Liver (tissue), 9 donors: ENCODE data around the gene PGAP6. TPM values are rescaled to one million over a fixed set of nuclear protein-coding genes. Genes with fewer than 3 reads are reported as not detected.

Experiments used
- DNase-seq: peaks from one replicate; pipeline ENCODE4 v3.0.0-alpha.2; 2017; ENCODE audit warnings: low spot score
- H3K27ac ChIP-seq, 2 donors: one replicate each; pipeline ENCODE4 v1.7.0; 2013; ENCODE audit warnings: inconsistent platforms in 2 of 2, low read length in 2 of 2, control low read depth in 1 of 2, low read depth in 1 of 2, mild to moderate bottlenecking in 1 of 2
- H3K27me3 ChIP-seq, 4 donors: one replicate each; pipeline versions ENCODE4 v1.6.1 to v1.7.0; 2013; ENCODE audit warnings: low read length in 3 of 4, inconsistent platforms in 1 of 4, mild to moderate bottlenecking in 1 of 4, moderate library complexity in 1 of 4; ENCODE audit not compliant: control insufficient read depth in 4 of 4, insufficient read depth in 4 of 4
- H3K36me3 ChIP-seq, 4 donors: one replicate each; pipeline versions ENCODE4 v1.6.1 to v1.7.0; 2013; ENCODE audit warnings: low read length in 3 of 4, mild to moderate bottlenecking in 3 of 4, low read depth in 1 of 4, moderate library complexity in 1 of 4; ENCODE audit not compliant: control insufficient read depth in 4 of 4, insufficient read depth in 3 of 4
- H3K4me1 ChIP-seq, 4 donors: one replicate each; pipeline versions ENCODE4 v1.6.1 to v1.7.0; 2013; ENCODE audit warnings: low read length in 3 of 4, mild to moderate bottlenecking in 3 of 4, moderate library complexity in 1 of 4; ENCODE audit not compliant: control insufficient read depth in 4 of 4, insufficient read depth in 4 of 4
- H3K4me3 ChIP-seq, 3 donors: one replicate each; pipeline versions ENCODE4 v1.6.1 to v1.7.0; 2013; ENCODE audit warnings: low read length in 3 of 3, control low read depth in 1 of 3, low read depth in 1 of 3, mild to moderate bottlenecking in 1 of 3
- H3K9ac ChIP-seq, 2 donors: one replicate each; pipeline ENCODE4 v1.7.0; 2013; ENCODE audit warnings: low read length in 2 of 2, mild to moderate bottlenecking in 2 of 2, moderate library complexity in 2 of 2, control low read depth in 1 of 2, low read depth in 1 of 2
- H3K9me3 ChIP-seq, 4 donors: one replicate each; pipeline versions ENCODE4 v1.6.1 to v1.7.0; 2013; ENCODE audit warnings: low read length in 3 of 4; ENCODE audit not compliant: control insufficient read depth in 4 of 4
- ATF3 ChIP-seq: IDR thresholded peaks from 2 replicates; pipeline ENCODE4 v1.6.1; 2016; ENCODE audit warnings: antibody characterized with exemption
- EGR1 ChIP-seq, 2 donors: IDR thresholded peaks; 2 replicates each; pipeline ENCODE4 v1.6.1; 2016 to 2018; ENCODE audit warnings: antibody characterized with exemption in 2 of 2, low read depth in 2 of 2
- FOXA1 ChIP-seq: IDR thresholded peaks from 2 replicates; pipeline ENCODE4 v1.6.1; 2016; ENCODE audit warnings: antibody characterized with exemption
- FOXA2 ChIP-seq: IDR thresholded peaks from 2 replicates; pipeline ENCODE4 v1.6.1; 2016; ENCODE audit warnings: antibody characterized with exemption
- GABPA ChIP-seq, 2 donors: IDR thresholded peaks in 1 of 2; conservative IDR thresholded peaks in 1 of 2; 2 replicates each; pipeline ENCODE4 v1.6.1; 2016; ENCODE audit warnings: antibody characterized with exemption in 2 of 2, mild to moderate bottlenecking in 1 of 2, moderate library complexity in 1 of 2
- HNF4A ChIP-seq, 2 donors: conservative IDR thresholded peaks; 2 replicates each; pipeline ENCODE4 v1.6.1; 2016; ENCODE audit warnings: antibody characterized with exemption in 2 of 2, mild to moderate bottlenecking in 2 of 2
- HNF4G ChIP-seq: IDR thresholded peaks from 2 replicates; pipeline ENCODE4 v1.6.1; 2016; ENCODE audit warnings: antibody characterized with exemption
- JUND ChIP-seq, 2 donors: IDR thresholded peaks; 2 replicates each; pipeline ENCODE4 v1.6.1; 2016; ENCODE audit warnings: antibody characterized with exemption in 2 of 2
- MAX ChIP-seq: IDR thresholded peaks from 2 replicates; pipeline ENCODE4 v1.6.1; 2016; ENCODE audit warnings: antibody characterized with exemption
- NR2F2 ChIP-seq: IDR thresholded peaks from 2 replicates; pipeline ENCODE4 v1.6.1; 2016; ENCODE audit warnings: antibody characterized with exemption
- RAD21 ChIP-seq, 2 donors: IDR thresholded peaks; 2 replicates each; pipeline ENCODE4 v1.6.1; 2016; ENCODE audit warnings: antibody characterized with exemption in 2 of 2, mild to moderate bottlenecking in 2 of 2
- RXRA ChIP-seq, 2 donors: IDR thresholded peaks; 2 replicates each; pipeline ENCODE4 v1.6.1; 2017 to 2018; ENCODE audit warnings: antibody characterized with exemption in 2 of 2, mild to moderate bottlenecking in 1 of 2
- SP1 ChIP-seq: IDR thresholded peaks from 2 replicates; pipeline ENCODE4 v1.6.1; 2018; ENCODE audit warnings: antibody characterized with exemption, mild to moderate bottlenecking
- TAF1 ChIP-seq: conservative IDR thresholded peaks from 2 replicates; pipeline ENCODE4 v1.6.1; 2016; ENCODE audit warnings: antibody characterized with exemption, mild to moderate bottlenecking
- WGBS: extraction: QIAGEN DNeasy Blood & Tissue Kit; methylation state at CpG from one replicate; pipeline ENCODE4 v1.1.7; 2013; 5-methylcytosine and 5-hydroxymethylcytosine counted together
- polyA plus RNA-seq, 2 donors: library from polyadenylated mRNA; stranded (reverse) in 1 of 2; unstranded in 1 of 2; fragments of 200-250 nt in 1 of 2; fragments of >200 nt in 1 of 2; fragmentation: Nextera tagmentation in 1 of 2; extraction: Ambion mirVana in 1 of 2; gene quantifications; one replicate each; pipeline versions ENCODE4 v1.2.1 to v1.2.3, GENCODE V29; 2013 to 2015
- total RNA-seq, 2 donors: library from RNA; depleted of rRNA; stranded (reverse); fragments of >200 nt; gene quantifications; one replicate each; pipeline ENCODE4 v1.2.3, GENCODE V29; 2014
- TF ChIP-seq, protein P1 (sequence below): IDR thresholded peaks from 2 replicates; pipeline ENCODE4 v1.6.1; 2016; ENCODE audit warnings: antibody characterized with exemption, mild to moderate bottlenecking
- TF ChIP-seq, protein P2 (sequence below): fragments of 150-350 bp; IDR thresholded peaks from 2 replicates; pipeline ENCODE4 v1.5.1; 2017; ENCODE audit warnings: improper control_type of control experiment, low read depth, low read length; ENCODE audit not compliant: missing input control
- TF ChIP-seq, protein P3 (sequence below): IDR thresholded peaks from 2 replicates; pipeline ENCODE4 v1.6.1; 2016; ENCODE audit warnings: antibody characterized with exemption
- donor health status: healthy.
- donor health status: healthy.
- donor health status: healthy.
- donor health status: healthy.
- donor health status: healthy.

Gene PGAP6
- total and polyA plus RNA-seq, 4 donors = 18.9 to 50.5 (median 38.0) TPM

DNA sequence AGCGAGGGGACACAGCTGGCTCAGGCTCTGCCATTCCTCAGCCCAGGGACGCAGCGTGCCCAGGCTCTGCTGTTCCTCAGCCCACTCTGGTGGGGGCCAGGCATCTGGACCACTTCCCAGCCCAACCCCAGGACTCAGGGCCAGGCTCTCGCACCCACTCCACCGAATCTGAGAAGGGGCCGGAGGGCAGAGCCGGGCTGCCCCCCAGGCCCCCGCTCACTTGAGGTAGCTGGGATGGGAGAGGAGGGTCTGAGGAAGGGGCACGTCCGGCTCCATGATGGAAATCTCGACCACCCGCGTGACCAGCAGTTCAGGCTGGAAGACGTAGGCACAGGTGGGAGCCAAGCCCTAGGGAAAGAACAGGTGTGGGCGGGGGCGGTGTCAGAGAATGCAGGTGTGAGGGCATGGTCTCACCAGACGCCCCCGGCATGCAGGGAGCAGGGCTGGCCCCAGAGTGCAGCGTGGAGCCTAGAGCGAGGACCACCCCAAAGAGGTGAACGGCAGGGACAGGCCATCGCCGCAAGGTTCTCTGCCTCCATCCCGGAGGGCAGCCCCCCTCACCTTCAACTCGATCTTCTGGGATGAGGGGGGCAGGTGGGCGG is 4.9 kb downstream of the PGAP6 start:
- 96% methylated on average over 26 of the region's 26 CpGs for WGBS

More for the DNA sequence above, 4.9 kb downstream of the PGAP6 start:
- DNase-seq = no peak
- Histone ChIP-seq H3K27me3 (no peaks in the 10 kb centered on the region), H3K4me3 (no peak overlapping the region), H3K9me3 (no peaks in the 10 kb centered on the region), H3K36me3 (peaks cover 0 to 35% (median 17%) of the 10 kb centered on the region in 4 donors), H3K27ac (no peak overlapping the region), H3K9ac (no peak overlapping the region), H3K4me1 (peaks cover 0 to 17% (median 9%) of the 10 kb centered on the region in 4 donors)
- TF ChIP-seq, protein P1, sequence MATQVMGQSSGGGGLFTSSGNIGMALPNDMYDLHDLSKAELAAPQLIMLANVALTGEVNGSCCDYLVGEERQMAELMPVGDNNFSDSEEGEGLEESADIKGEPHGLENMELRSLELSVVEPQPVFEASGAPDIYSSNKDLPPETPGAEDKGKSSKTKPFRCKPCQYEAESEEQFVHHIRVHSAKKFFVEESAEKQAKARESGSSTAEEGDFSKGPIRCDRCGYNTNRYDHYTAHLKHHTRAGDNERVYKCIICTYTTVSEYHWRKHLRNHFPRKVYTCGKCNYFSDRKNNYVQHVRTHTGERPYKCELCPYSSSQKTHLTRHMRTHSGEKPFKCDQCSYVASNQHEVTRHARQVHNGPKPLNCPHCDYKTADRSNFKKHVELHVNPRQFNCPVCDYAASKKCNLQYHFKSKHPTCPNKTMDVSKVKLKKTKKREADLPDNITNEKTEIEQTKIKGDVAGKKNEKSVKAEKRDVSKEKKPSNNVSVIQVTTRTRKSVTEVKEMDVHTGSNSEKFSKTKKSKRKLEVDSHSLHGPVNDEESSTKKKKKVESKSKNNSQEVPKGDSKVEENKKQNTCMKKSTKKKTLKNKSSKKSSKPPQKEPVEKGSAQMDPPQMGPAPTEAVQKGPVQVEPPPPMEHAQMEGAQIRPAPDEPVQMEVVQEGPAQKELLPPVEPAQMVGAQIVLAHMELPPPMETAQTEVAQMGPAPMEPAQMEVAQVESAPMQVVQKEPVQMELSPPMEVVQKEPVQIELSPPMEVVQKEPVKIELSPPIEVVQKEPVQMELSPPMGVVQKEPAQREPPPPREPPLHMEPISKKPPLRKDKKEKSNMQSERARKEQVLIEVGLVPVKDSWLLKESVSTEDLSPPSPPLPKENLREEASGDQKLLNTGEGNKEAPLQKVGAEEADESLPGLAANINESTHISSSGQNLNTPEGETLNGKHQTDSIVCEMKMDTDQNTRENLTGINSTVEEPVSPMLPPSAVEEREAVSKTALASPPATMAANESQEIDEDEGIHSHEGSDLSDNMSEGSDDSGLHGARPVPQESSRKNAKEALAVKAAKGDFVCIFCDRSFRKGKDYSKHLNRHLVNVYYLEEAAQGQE = no peak
- TF ChIP-seq, protein P2, sequence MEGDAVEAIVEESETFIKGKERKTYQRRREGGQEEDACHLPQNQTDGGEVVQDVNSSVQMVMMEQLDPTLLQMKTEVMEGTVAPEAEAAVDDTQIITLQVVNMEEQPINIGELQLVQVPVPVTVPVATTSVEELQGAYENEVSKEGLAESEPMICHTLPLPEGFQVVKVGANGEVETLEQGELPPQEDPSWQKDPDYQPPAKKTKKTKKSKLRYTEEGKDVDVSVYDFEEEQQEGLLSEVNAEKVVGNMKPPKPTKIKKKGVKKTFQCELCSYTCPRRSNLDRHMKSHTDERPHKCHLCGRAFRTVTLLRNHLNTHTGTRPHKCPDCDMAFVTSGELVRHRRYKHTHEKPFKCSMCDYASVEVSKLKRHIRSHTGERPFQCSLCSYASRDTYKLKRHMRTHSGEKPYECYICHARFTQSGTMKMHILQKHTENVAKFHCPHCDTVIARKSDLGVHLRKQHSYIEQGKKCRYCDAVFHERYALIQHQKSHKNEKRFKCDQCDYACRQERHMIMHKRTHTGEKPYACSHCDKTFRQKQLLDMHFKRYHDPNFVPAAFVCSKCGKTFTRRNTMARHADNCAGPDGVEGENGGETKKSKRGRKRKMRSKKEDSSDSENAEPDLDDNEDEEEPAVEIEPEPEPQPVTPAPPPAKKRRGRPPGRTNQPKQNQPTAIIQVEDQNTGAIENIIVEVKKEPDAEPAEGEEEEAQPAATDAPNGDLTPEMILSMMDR = no peak
- TF ChIP-seq NR2F2 (no peak), FOXA1 (no peak), MAX (no peak), ATF3 (no peak), RXRA (IDR thresholded peaks at IDR 0.05) (no peak), HNF4G (no peak), RAD21 (IDR thresholded peaks at IDR 0.05) (no peak), FOXA2 (no peak), EGR1 (IDR thresholded peaks at IDR 0.05; ENCODE audit: low read depth in 2 of 2) (no peak), SP1 (no peak), HNF4A (conservative IDR thresholded peaks at IDR 0.05) (no peak), GABPA (IDR thresholded peaks at IDR 0.05 in 1 of 2, conservative IDR thresholded peaks at IDR 0.05 in 1 of 2) (no peak), TAF1 (no peak), JUND (IDR thresholded peaks at IDR 0.05) (no peak)
- TF ChIP-seq, protein P3, sequence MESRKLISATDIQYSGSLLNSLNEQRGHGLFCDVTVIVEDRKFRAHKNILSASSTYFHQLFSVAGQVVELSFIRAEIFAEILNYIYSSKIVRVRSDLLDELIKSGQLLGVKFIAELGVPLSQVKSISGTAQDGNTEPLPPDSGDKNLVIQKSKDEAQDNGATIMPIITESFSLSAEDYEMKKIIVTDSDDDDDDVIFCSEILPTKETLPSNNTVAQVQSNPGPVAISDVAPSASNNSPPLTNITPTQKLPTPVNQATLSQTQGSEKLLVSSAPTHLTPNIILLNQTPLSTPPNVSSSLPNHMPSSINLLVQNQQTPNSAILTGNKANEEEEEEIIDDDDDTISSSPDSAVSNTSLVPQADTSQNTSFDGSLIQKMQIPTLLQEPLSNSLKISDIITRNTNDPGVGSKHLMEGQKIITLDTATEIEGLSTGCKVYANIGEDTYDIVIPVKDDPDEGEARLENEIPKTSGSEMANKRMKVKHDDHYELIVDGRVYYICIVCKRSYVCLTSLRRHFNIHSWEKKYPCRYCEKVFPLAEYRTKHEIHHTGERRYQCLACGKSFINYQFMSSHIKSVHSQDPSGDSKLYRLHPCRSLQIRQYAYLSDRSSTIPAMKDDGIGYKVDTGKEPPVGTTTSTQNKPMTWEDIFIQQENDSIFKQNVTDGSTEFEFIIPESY = no peak
